Thyroid gland (tissue), 4 donors: Measurements from ENCODE around the gene ARHGDIG.

ENCODE experiments used
- CTCF ChIP-seq, 6 experiments: fragments of 200-600 bp in 3 of 6; fragments of 450-650 bp in 3 of 6; sonication (generic) in 3 of 6; IDR thresholded peaks; one replicate each; pipeline ENCODE4 v1.5.1; 2016 to 2019; ENCODE audit warnings: antibody characterized with exemption in 6 of 6, mild to moderate bottlenecking in 2 of 6, inconsistent platforms in 1 of 6, moderate library complexity in 1 of 6
- POLR2A ChIP-seq, 2 donors: fragments of 450-650 bp; IDR thresholded peaks; one replicate each; pipeline ENCODE4 v1.6.1; 2017; ENCODE audit warnings: antibody characterized with exemption in 2 of 2, mild to moderate bottlenecking in 2 of 2, moderate library complexity in 1 of 2

GRCh38 chr16:287981-288920, 7.9 kb downstream of the ARHGDIG start:
- no peak for TF ChIP-seq CTCF (IDR thresholded peaks at IDR 0.05)
- no peak for TF ChIP-seq POLR2A (IDR thresholded peaks at IDR 0.05)
